ENCODE data around the gene RGS3.
"Not testable (repeated sequence)": the region's sequence is repeated elsewhere in the genome, so short reads cannot be mapped to it uniquely, and the experiment has no call there.

Gene RGS3

GRCh38 chr9:113531919-113532808 is 68.6 kb downstream of the RGS3 start:
- no peak for DNase-seq

DNA sequence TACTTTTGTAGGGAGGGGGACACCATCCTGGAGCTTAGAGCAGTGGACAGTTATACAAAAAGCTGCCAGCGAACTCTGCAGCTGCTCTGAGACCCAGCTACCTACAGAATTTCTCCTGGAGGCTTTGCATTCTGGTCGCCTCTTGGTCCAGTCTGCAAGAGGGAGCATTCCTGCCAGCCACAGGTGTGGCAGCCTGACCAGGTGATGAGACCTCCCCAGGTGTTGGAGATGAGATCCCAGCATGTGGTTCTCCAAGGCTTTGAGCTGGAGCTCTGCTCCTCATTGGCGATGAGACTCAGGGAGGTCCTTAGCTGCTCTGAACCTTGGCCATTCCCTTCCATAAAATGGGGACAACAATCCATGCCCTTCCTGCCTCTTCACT is 69.3 kb downstream of the RGS3 start:
- DNase-seq = no peak

DNA sequence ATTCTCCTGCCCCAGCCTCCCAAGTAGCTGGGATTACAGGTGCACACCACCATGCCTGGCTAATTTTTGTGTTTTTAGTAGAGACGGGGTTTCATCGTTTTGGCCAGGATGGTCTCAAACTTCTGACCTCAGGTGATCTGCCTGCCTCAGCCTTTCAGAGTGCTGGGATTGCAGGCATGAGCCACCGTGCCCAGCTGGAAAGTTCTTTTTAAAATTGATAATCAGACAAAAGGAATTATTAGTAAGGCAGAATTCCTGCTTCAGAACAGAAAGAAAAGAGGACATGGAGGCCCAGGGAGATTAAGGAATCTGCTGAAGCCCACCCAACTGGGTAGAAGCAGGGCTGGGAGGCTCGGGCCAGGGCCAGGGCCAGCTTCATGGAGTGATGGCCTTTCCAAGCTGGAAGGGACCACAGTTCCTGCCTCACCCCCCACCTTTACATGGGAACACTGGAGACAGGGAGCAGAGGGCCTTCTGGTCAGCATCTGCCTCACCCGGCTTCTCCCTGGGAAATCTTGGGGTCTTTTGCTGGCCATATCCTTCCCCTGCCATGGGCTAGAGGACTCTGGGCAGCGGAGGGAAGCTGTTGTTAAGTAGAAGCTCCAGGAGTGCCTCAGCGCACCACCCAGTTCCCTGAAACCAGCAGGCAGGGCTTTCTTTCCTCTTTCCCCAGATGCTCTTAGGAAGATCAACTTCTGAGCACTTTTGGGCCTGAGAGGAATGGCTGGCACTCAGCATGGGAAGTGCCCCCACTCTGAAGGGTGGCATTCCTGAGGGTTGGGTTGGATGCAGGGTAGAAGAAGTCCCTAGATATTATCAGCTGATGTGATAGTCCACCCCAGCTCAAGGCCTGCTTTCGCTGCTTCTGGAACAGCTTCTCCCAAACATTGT is 70.1 kb downstream of the RGS3 start:
- DNase-seq = no peak

DNA sequence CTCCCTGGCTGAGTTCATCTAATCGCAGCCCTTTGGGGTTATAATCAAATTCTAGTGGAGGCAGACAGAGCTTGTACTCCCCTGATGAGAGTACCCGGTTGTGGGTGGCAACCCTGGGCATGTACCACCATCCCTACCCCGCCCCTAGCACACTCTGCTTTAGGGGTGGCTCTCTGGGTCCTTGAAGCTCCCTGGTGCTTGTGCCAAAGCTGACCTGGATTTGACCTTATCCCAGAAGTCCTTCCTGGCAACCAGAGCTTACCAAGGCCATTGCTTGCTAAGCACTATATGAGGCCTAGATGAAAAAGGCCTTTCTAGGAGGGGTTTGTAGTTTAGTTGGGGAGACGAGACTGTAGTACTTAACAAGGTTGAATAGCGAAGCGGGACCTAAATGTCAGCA is 72.2 kb downstream of the RGS3 start:
- no peak for DNase-seq

DNA sequence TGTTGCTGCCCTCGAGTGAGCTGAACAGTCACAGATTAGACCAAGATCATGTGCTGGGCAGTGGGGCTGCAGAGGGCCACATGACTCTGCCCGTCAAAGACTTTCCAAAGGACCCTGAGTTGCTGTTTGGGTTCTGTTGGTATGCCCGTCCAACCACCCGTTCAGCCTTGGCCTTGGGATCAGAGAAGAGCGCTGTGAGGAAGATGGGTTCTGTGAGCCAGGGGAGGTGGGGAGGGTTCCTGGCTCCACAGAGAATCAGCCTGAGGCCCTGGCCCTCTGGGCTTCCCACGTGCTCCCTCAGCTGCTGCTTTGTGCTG is 72.6 kb downstream of the RGS3 start:
- DNase-seq = no peak

- no peak for DNase-seq
Measured at GRCh38 chr9:113536483-113537228, 73.1 kb downstream of the RGS3 start.

- DNase-seq = no peak
Measured at GRCh38 chr9:113537229-113537810, 73.8 kb downstream of the RGS3 start.

GRCh38 chr9:113538131-113538530 is 74.6 kb downstream of the RGS3 start:
- DNase-seq = no peak

GRCh38 chr9:113538701-113539430 is 75.3 kb downstream of the RGS3 start:
- no peak for DNase-seq

GRCh38 chr9:113540466-113540865 is 76.9 kb downstream of the RGS3 start:
- no peak for DNase-seq

DNA sequence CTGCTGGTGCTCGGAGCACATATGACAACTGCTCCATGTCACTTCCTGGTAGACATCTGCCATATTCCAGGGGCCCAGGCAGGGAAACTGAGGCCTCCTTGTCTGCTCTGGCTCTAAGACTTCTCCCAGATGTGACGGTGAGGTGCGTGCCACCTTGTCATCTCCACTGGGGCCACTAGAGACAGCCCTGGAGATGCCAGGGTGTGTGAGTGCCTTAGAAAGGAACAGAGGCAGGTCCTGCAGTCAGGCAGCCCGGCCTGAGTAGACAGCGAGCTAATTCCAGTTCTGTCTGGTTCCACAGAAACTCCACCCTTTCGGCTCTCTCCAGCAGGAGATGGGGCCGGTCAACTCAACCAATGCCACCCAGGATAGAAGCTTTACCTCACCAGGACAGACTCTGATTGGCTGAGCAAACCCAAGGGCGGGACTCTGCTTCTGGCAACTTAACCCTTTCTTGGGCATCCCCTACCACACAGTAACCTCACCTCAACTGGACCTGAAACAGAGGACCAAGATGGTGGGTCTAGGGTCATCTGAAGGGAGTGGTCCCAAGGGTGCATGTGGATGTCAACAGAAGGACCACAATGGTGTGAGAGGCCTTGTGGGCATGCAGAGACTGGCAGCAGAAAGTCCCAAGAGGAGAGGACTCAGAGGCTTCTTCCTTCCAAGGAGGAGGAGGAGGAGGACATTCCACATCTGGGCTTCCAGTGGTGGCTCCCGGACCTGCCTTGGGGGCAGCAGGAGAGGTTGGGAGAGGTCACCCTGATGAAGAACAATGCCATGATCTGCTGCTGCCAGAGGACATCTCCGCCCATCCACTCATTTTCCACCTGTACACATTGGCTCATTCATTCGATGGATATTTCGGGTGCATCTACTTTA is 77.7 kb downstream of the RGS3 start:
- DNase-seq = peak; percentile 31 to 63

GRCh38 chr9:113542006-113542405 is 78.5 kb downstream of the RGS3 start:
- DNase-seq = peak; percentile 32 to 49

- no peak for DNase-seq
Measured at GRCh38 chr9:113542741-113543140, 79.2 kb downstream of the RGS3 start.

DNA sequence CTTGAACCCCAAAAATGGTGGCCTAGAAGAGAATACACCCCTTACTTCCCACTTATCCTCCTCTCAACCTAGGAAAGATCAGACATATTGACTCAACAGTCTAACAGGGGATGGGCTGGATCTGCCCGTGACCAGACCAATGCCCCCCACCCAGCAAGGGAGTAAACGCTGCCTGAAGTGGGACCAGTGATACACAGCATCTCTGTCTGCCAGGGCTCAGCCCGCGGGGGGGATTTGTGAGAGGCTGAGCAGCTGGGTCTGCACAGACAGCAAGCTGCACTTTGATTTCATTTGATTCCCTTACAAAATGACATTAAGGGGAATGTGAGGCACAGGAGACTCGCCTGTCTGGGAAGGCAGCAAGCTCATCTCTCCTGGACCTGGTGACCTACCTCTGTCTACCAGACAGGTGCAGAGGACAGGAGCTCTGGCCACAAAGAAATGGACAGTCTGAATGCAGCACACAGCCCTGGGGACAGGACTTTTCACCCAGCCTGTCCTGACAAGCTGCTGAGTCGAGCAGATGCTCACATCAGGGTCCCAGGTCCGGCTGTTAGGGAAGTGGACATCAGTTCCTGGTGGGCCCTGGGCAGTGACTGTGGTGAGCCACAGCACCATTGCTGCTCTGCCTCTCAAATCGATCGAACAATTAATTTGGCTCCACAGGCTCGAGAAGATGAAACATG is 79.9 kb downstream of the RGS3 start:
- no peak for DNase-seq

GRCh38 chr9:113543982-113544303 is 80.4 kb downstream of the RGS3 start:
- no peak for DNase-seq

- DNase-seq = no peak
Measured at GRCh38 chr9:113545068-113545467, 81.5 kb downstream of the RGS3 start.

- no peak for DNase-seq
Measured at GRCh38 chr9:113546566-113546965, 83.0 kb downstream of the RGS3 start.

- no peak for DNase-seq
Measured at GRCh38 chr9:113547501-113547900, 84.0 kb downstream of the RGS3 start.

- peak; percentile 18 to 59 for DNase-seq
Measured at GRCh38 chr9:113548221-113549041, 84.9 kb downstream of the RGS3 start.

DNA sequence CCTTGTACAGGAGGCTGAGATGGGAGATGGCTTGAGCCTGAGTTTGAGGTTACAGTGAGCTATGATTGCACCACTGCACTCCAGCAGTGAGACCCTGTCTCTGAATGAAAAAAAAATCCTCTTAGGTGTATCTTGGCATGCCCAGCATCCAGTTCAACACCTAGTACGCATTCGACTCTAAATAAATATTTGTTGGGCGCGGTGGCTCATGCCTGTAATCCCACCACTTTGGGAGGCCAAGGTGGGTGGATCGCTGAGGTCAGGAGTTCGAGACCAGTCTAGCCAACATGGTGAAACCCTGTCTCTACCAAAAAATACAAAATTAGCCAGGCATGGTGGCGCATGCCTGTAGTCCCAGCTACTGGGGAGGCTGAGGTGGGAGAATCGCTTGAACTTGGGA is 86.4 kb downstream of the RGS3 start:
- not testable (repeated sequence) for DNase-seq
